IMR-90 (cell line): ENCODE measurements around the gene CSNK2B. TPM values are rescaled to one million over a fixed set of nuclear protein-coding genes. Genes with fewer than 3 reads are reported as not detected.

Experiments
- BHLHE40 ChIP-seq: fragments of 150-350 bp; IDR thresholded peaks from 2 replicates; pipeline ENCODE4 v1.6.1; 2016; ENCODE audit warnings: mild to moderate bottlenecking, low read depth, low read length
- MAFK ChIP-seq: IDR thresholded peaks from 2 replicates; pipeline ENCODE4 v1.6.1; 2012; ENCODE audit warnings: low read depth, low read length, improper control_type of control experiment
- MAZ ChIP-seq: IDR thresholded peaks from 2 replicates; pipeline ENCODE4 v1.6.1; 2012; ENCODE audit warnings: low read depth, mild to moderate bottlenecking, low read length, improper control_type of control experiment, moderate library complexity, borderline replicate concordance
- SMC3 ChIP-seq: fragments of 150-350 bp; IDR thresholded peaks from 2 replicates; pipeline ENCODE4 v1.6.1; 2016; ENCODE audit warnings: low read depth, mild to moderate bottlenecking, antibody characterized with exemption, low read length, moderate library complexity
- polyA plus RNA-seq, 3 experiments: library from polyadenylated mRNA; depleted of rRNA; stranded (reverse); fragments of >200 nt; gene quantifications; 2 replicates each; pipeline ENCODE4 v1.2.3, GENCODE V29; 2012; ENCODE audit warnings: low replicate concordance in 1 of 3
- total RNA-seq: library from RNA; depleted of rRNA; stranded (reverse); fragments of >200 nt; gene quantifications from 2 replicates; pipeline ENCODE4 v1.2.3, GENCODE V29; 2012

The CSNK2B gene
- total and polyA plus RNA-seq, 2 of the 4 experiments (the other 2 are of a cell fraction) = 194 to 240 TPM

GRCh38 chr6:31680226-31681134, 14.6 kb downstream of the CSNK2B start, which contains the start of gene LY6G5C (continued):
- TF ChIP-seq BHLHE40 (no peak), SMC3 (peak; percentile 83), MAZ (0 out of 2 replicates have a peak, but pooled peaks have one; percentile 21), MAFK (peak; percentile 29; the same call in 1 of the 2 replicates)
